H1 (cell line): ENCODE results near the gene GRM1. TPM values are rescaled to one million over a fixed set of nuclear protein-coding genes. Genes with fewer than 3 reads are reported as not detected.

Source experiments
- CTCF ChIA-PET: fragments of 300-600 bp; sonication (Branson Sonifier 250); formaldehyde crosslinking; loops from one replicate; lab custom pipeline; 2021; ENCODE audit not compliant: partially characterized antibody; lab: Charles Lee
- POLR2A ChIA-PET: fragments of 300-600 bp; sonication (Branson Sonifier 250); formaldehyde crosslinking; loops from one replicate; lab custom pipeline; 2021; ENCODE audit warnings: inconsistent platforms; ENCODE audit not compliant: partially characterized antibody; lab: Charles Lee
- DNase-seq, 2 experiments: peaks; one replicate each; pipeline versions ENCODE4 v3.0.0 to v3.0.0-alpha.2; 2010 to 2022; ENCODE audit warnings: low spot score in 2 of 2, low read depth in 1 of 2, mixed read lengths in 1 of 2
- FAIRE-seq: peaks from 2 replicates; lab custom pipeline; 2011; peaks lifted over from hg19 to GRCh38; lab: Jason Lieb, UNC
- H2AFZ ChIP-seq: 2 replicates; pipeline ENCODE4 v1.8.1; 2012; ENCODE audit warnings: low read length, inconsistent platforms
- H2AK5ac ChIP-seq: 2 replicates; pipeline ENCODE4 v1.6.1; 2013; ENCODE audit warnings: low read depth, low read length
- H2BK120ac ChIP-seq: replicated peaks from 2 replicates; pipeline ENCODE3; 2013; ENCODE audit warnings: low read depth, low read length, inconsistent platforms
- H2BK12ac ChIP-seq: 2 replicates; pipeline ENCODE4 v1.6.1; 2013; ENCODE audit warnings: low read depth, low read length
- H2BK15ac ChIP-seq: 2 replicates; pipeline ENCODE4 v1.6.1; 2013; ENCODE audit warnings: low read length
- H2BK20ac ChIP-seq: 2 replicates; pipeline ENCODE4 v1.6.1; 2013; ENCODE audit warnings: low read length
- H2BK5ac ChIP-seq: 2 replicates; pipeline ENCODE4 v1.6.1; 2013; ENCODE audit warnings: low read depth, low read length
- H3K14ac ChIP-seq: 2 replicates; pipeline ENCODE4 v1.6.1; 2013; ENCODE audit warnings: inconsistent platforms; ENCODE audit not compliant: insufficient read length
- H3K18ac ChIP-seq: 2 replicates; pipeline ENCODE4 v1.6.1; 2013; ENCODE audit warnings: low read length; ENCODE audit errors: extremely low read depth
- H3K23ac ChIP-seq: 2 replicates; pipeline ENCODE4 v1.6.1; 2013; ENCODE audit warnings: inconsistent platforms; ENCODE audit not compliant: insufficient read length
- H3K23me2 ChIP-seq: 2 replicates; pipeline ENCODE4 v1.6.1; 2013; ENCODE audit warnings: low read depth, low read length
- H3K27ac ChIP-seq: 2 replicates; pipeline ENCODE4 v1.6.1; 2011; ENCODE audit warnings: low read depth, low read length, inconsistent platforms
- H3K27me3 ChIP-seq, 4 experiments: replicated peaks in 1 of 4; 1 replicate in 1 of 4; 2 replicates in 3 of 4; pipeline versions ENCODE4 v1.6.1 to v1.8.1; 2011 to 2013; ENCODE audit warnings: low read length in 3 of 4, mild to moderate bottlenecking in 3 of 4, inconsistent platforms in 2 of 4, mixed read lengths in 2 of 4, moderate library complexity in 1 of 4; ENCODE audit not compliant: control insufficient read depth in 3 of 4, insufficient read depth in 3 of 4; ENCODE audit errors: extremely low read depth in 1 of 4
- H3K36me3 ChIP-seq, 4 experiments: 2 replicates each; pipeline versions ENCODE4 v1.6.1 to v1.8.1; 2011 to 2013; ENCODE audit warnings: mild to moderate bottlenecking in 4 of 4, low read length in 3 of 4, moderate library complexity in 2 of 4, control low read depth in 1 of 4, inconsistent platforms in 1 of 4; ENCODE audit not compliant: insufficient read depth in 4 of 4, control insufficient read depth in 2 of 4
- H3K4ac ChIP-seq: replicated peaks from 2 replicates; pipeline ENCODE3; 2013; ENCODE audit warnings: low read length, low read depth, mixed read lengths, inconsistent platforms; ENCODE audit not compliant: insufficient read length
- H3K4me1 ChIP-seq, 4 experiments: replicated peaks in 1 of 4; 1 replicate in 1 of 4; 2 replicates in 3 of 4; pipeline versions ENCODE4 v1.6.1 to v1.8.1; 2011 to 2013; ENCODE audit warnings: low read length in 3 of 4, inconsistent platforms in 2 of 4, mixed read lengths in 1 of 4; ENCODE audit not compliant: insufficient read depth in 4 of 4, control insufficient read depth in 3 of 4
- H3K4me2 ChIP-seq, 2 experiments: 2 replicates each; pipeline versions ENCODE4 v1.6.1 to v1.8.1; 2011 to 2013; ENCODE audit warnings: low read depth in 2 of 2, low read length in 2 of 2, control low read depth in 1 of 2, inconsistent platforms in 1 of 2, mild to moderate bottlenecking in 1 of 2; ENCODE audit not compliant: insufficient read depth in 1 of 2
- H3K4me3 ChIP-seq, 4 experiments: fragments of 200-600, 300-600 bp in 1 of 4; sonication (generic), shearing (Covaris generic), sonication (Bioruptor Twin) in 1 of 4; 2 replicates each; pipeline versions ENCODE4 v1.5.1 to v1.8.1; 2011 to 2016; ENCODE audit warnings: low read length in 4 of 4, low read depth in 3 of 4, control low read depth in 2 of 4, inconsistent platforms in 2 of 4, mild to moderate bottlenecking in 2 of 4, mixed read lengths in 1 of 4, moderate library complexity in 1 of 4; ENCODE audit not compliant: insufficient read depth in 2 of 4; ENCODE audit errors: extremely low read depth in 1 of 4
- H3K56ac ChIP-seq: replicated peaks from 2 replicates; pipeline ENCODE3; 2013; ENCODE audit warnings: low read depth, mild to moderate bottlenecking, mixed read lengths, low read length, inconsistent platforms; ENCODE audit not compliant: insufficient read length
- H3K79me1 ChIP-seq: 2 replicates; pipeline ENCODE4 v1.6.1; 2013; ENCODE audit warnings: low read depth, low read length, control low read depth
- H3K79me2 ChIP-seq, 2 experiments: 2 replicates each; pipeline versions ENCODE4 v1.6.1 to v1.8.1; 2012 to 2013; ENCODE audit warnings: low read length in 2 of 2, mild to moderate bottlenecking in 2 of 2, inconsistent platforms in 1 of 2; ENCODE audit not compliant: insufficient read depth in 2 of 2, control insufficient read depth in 1 of 2
- H3K9ac ChIP-seq, 4 experiments: replicated peaks in 1 of 4; 1 replicate in 1 of 4; 2 replicates in 3 of 4; pipeline versions ENCODE4 v1.6.1 to v1.8.1; 2011 to 2013; ENCODE audit warnings: low read depth in 3 of 4, low read length in 3 of 4, control low read depth in 2 of 4, mild to moderate bottlenecking in 2 of 4, moderate library complexity in 2 of 4, inconsistent platforms in 1 of 4; ENCODE audit errors: extremely low read depth in 1 of 4
- H3K9me3 ChIP-seq, 2 experiments: 2 replicates each; pipeline versions ENCODE4 v1.6.1 to v1.8.1; 2012 to 2013; ENCODE audit warnings: mild to moderate bottlenecking in 2 of 2, moderate library complexity in 2 of 2, control low read depth in 1 of 2, inconsistent platforms in 1 of 2, low read depth in 1 of 2, low read length in 1 of 2, mixed read lengths in 1 of 2; ENCODE audit not compliant: insufficient read depth in 2 of 2
- H4K20me1 ChIP-seq, 2 experiments: replicated peaks in 1 of 2; 2 replicates each; pipeline versions ENCODE3 to v1.8.1; 2011 to 2013; ENCODE audit warnings: inconsistent platforms in 2 of 2, low read length in 2 of 2, mild to moderate bottlenecking in 1 of 2; ENCODE audit not compliant: insufficient read depth in 2 of 2, control insufficient read depth in 1 of 2
- H4K5ac ChIP-seq: 2 replicates; pipeline ENCODE4 v1.6.1; 2013; ENCODE audit warnings: low read length, low read depth, mixed read lengths, inconsistent platforms; ENCODE audit not compliant: insufficient read length
- H4K8ac ChIP-seq: 2 replicates; pipeline ENCODE4 v1.8.0; 2013; ENCODE audit warnings: mild to moderate bottlenecking, moderate library complexity, low read length, inconsistent platforms; ENCODE audit not compliant: insufficient read depth; ENCODE audit errors: extremely low read depth
- H4K91ac ChIP-seq: replicated peaks from 2 replicates; pipeline ENCODE3; 2013; ENCODE audit warnings: low read length, mixed read lengths, inconsistent platforms; ENCODE audit not compliant: insufficient read length
- BRCA1 ChIP-seq: IDR thresholded peaks from 2 replicates; pipeline ENCODE4 v1.6.1; 2012; ENCODE audit warnings: low read depth, low read length, improper control_type of control experiment
- CTCF ChIP-seq, 3 experiments: IDR thresholded peaks; 1 replicate in 2 of 3; 2 replicates in 1 of 3; pipeline versions ENCODE4 v1.5.1 to v1.6.1; 2011; ENCODE audit warnings: low read length in 3 of 3, mild to moderate bottlenecking in 3 of 3, inconsistent platforms in 2 of 3, low read depth in 1 of 3, moderate library complexity in 1 of 3; ENCODE audit not compliant: insufficient read depth in 1 of 3; ENCODE audit errors: control extremely low read depth in 1 of 3
- EP300 ChIP-seq, 2 experiments: IDR thresholded peaks; 1 replicate in 1 of 2; 2 replicates in 1 of 2; pipeline ENCODE4 v1.6.1; 2011 to 2012; ENCODE audit warnings: low read depth in 2 of 2, low read length in 2 of 2, mild to moderate bottlenecking in 2 of 2, borderline replicate concordance in 1 of 2, inconsistent platforms in 1 of 2, moderate library complexity in 1 of 2
- JUN ChIP-seq: IDR thresholded peaks from 2 replicates; pipeline ENCODE4 v1.6.1; 2011; ENCODE audit warnings: low read depth, mild to moderate bottlenecking, improper control_type of control experiment, low read length
- TAF1 ChIP-seq: IDR thresholded peaks from 2 replicates; pipeline ENCODE4 v1.6.1; 2011; ENCODE audit warnings: mild to moderate bottlenecking, low read depth, low read length
- TAF7 ChIP-seq: optimal IDR thresholded peaks from 2 replicates; pipeline ENCODE3; 2011; ENCODE audit warnings: low read depth, mild to moderate bottlenecking, inconsistent platforms, low read length, moderate library complexity, borderline replicate concordance
- WGBS, 2 experiments: shearing (Covaris generic) in 1 of 2; methylation state at CpG; one replicate each; pipeline versions ENCODE4 v1.1.6 to v1.1.7; 2013 to 2015; ENCODE audit warnings: low lambda C conversion rate in 2 of 2, mixed read lengths in 2 of 2, inconsistent platforms in 1 of 2, low coverage in 1 of 2, missing lambda C conversion rate in 1 of 2; ENCODE audit not compliant: insufficient replicate concordance in 2 of 2, insufficient coverage in 1 of 2, insufficient read length in 1 of 2; ENCODE audit errors: extremely low coverage in 1 of 2, missing lambda C conversion rate in 1 of 2; 5-methylcytosine and 5-hydroxymethylcytosine counted together
- polyA plus RNA-seq, 7 experiments: library from polyadenylated mRNA; depleted of rRNA in 3 of 7; stranded (reverse) in 5 of 7; unstranded in 2 of 7; fragments of >200 nt in 5 of 7; fragments of 200-250 nt in 2 of 7; gene quantifications; 1 replicate in 5 of 7; 2 replicates in 1 of 7; 4 replicates in 1 of 7; pipeline versions ENCODE4 v1.2.1 to v1.2.3, GENCODE V29; 2011 to 2013; ENCODE audit warnings: missing spikeins in 2 of 7, mixed read lengths in 2 of 7
- total RNA-seq: library from RNA; stranded (reverse); fragmentation: NEBNext Ultra II Directional; extraction: Animal tissue kit (Norgen Biotek cat#: 25700); gene quantifications from 2 replicates; pipeline ENCODE4 v1.2.1, GENCODE V29; 2021

The GRM1 gene
- total and polyA plus RNA-seq, 2 of the 8 experiments (the other 6 are each of a cell fraction or from before 2014, with no cell fraction given): 0.15 to 1.3 TPM

GRCh38 chr6:146419576-146419975, 390.7 kb downstream of the GRM1 start:
- WGBS, 2 experiments: 86% methylated on average over 5 of the region's 5 CpGs; no CpG with 5 or more reads in 1 of the 2 experiments

More at GRCh38 chr6:146419576-146419975, 390.7 kb downstream of the GRM1 start:
- Histone ChIP-seq H3K14ac (no peak overlapping the region), H3K4me1 (no peaks in the 10 kb centered on the region), H3K56ac (no peak overlapping the region), H3K18ac (no peak overlapping the region), H3K4me2 (no peak overlapping the region), H2BK12ac (no peak overlapping the region), H2AK5ac (no peak overlapping the region), H3K79me1 (no peaks in the 10 kb centered on the region), H3K9me3 (no peaks in the 10 kb centered on the region), H4K5ac (no peak overlapping the region), H2BK5ac (no peak overlapping the region), H2BK120ac (no peak overlapping the region), H3K36me3 (no peaks in the 10 kb centered on the region), H2BK20ac (no peak overlapping the region), H3K27ac (no peak overlapping the region), H4K20me1 (no peaks in the 10 kb centered on the region), H3K79me2 (no peaks in the 10 kb centered on the region), H3K23ac (no peak overlapping the region), H2BK15ac (no peak overlapping the region), H2AFZ (peak overlapping the region; percentile 70), H3K9ac (no peak overlapping the region), H3K23me2 (no peaks in the 10 kb centered on the region), H4K91ac (no peak overlapping the region), H4K8ac (no peak overlapping the region), H3K27me3 (no peaks in the 10 kb centered on the region), H3K4me3 (no peak overlapping the region), H3K4ac (no peak overlapping the region)
- no peak for DNase-seq
- FAIRE-seq: no peak
- CTCF ChIA-PET: interaction anchor here (0.8 to 1.6 kb wide), 2 partner anchors 7 to 15 kb away, joined by 3 to 4 read pairs; no protein-coding TSS in a partner anchor
- TF ChIP-seq BRCA1: no peak
- TF ChIP-seq JUN: no peak
- no peak for TF ChIP-seq TAF7
- no peak for TF ChIP-seq CTCF (IDR thresholded peaks at IDR 0.05; ENCODE audit: control extremely low read depth in 1 of 3, insufficient read depth in 1 of 3, low read depth in 1 of 3, low read length in 3 of 3)
- no peak for TF ChIP-seq TAF1
- TF ChIP-seq EP300 (IDR thresholded peaks at IDR 0.05; ENCODE audit: borderline replicate concordance in 1 of 2, low read depth in 2 of 2, low read length in 2 of 2): no peak
- POLR2A ChIA-PET: no interaction called here
